ENCODE results near the gene ABCA8.

- TF ChIP-seq CTCF (IDR thresholded peaks at IDR 0.05) (no peak), POLR2A (IDR thresholded peaks at IDR 0.05) (no peak)
Observed at GRCh38 chr17:68939195-68939594, 16.0 kb downstream of the ABCA8 start.

Measured in heart left ventricle (tissue), 13 donors.